Endothelial cell of umbilical vein (primary cell): ENCODE data around the gene FUCA2. TPM values are rescaled to one million over a fixed set of nuclear protein-coding genes. Genes with fewer than 3 reads are reported as not detected.

Experiments used
- BruUV-seq: library from RNA; stranded (reverse); fragments of 400-500 nt; replicated peaks from 2 replicates; lab custom pipeline; 2021; lab: Mats Ljungman, UMichigan
- CTCF ChIA-PET: fragments of 300-600, 350-600 bp; sonication (Branson Sonifier 250); formaldehyde crosslinking; loops from one replicate; lab custom pipeline; 2021; ENCODE audit warnings: antibody characterized with exemption, inconsistent platforms; lab: Charles Lee
- POLR2A ChIA-PET: fragments of 300-600, 350-600 bp; sonication (Branson Sonifier 250); formaldehyde crosslinking; loops from one replicate; lab custom pipeline; 2021; ENCODE audit warnings: antibody characterized with exemption, inconsistent platforms; lab: Charles Lee
- DNase-seq: peaks from one replicate; pipeline ENCODE4 v3.0.0-alpha.2; 2011; ENCODE audit warnings: low read depth, low spot score
- FAIRE-seq: peaks from 2 replicates; lab custom pipeline; 2011; peaks lifted over from hg19 to GRCh38; lab: Jason Lieb, UNC
- H2AFZ ChIP-seq: 2 replicates; pipeline ENCODE4 v1.6.0; 2012; ENCODE audit warnings: low read depth, low read length, control low read depth, inconsistent platforms
- H3K27ac ChIP-seq: 2 replicates; pipeline ENCODE4 v1.5.1; 2011; ENCODE audit warnings: low read depth, mild to moderate bottlenecking, control low read depth, low read length, moderate library complexity; ENCODE audit not compliant: insufficient read depth
- H3K27me3 ChIP-seq, 2 experiments: 2 replicates each; pipeline versions ENCODE4 v1.6.0 to v1.6.1; 2011; ENCODE audit warnings: low read length in 2 of 2, mixed read lengths in 1 of 2; ENCODE audit not compliant: control insufficient read depth in 2 of 2, insufficient read depth in 2 of 2
- H3K36me3 ChIP-seq, 2 experiments: 2 replicates in 1 of 2; 3 replicates in 1 of 2; pipeline ENCODE4 v1.5.1; 2011; ENCODE audit warnings: low read length in 2 of 2, mild to moderate bottlenecking in 1 of 2, moderate library complexity in 1 of 2; ENCODE audit not compliant: control insufficient read depth in 2 of 2, insufficient read depth in 2 of 2; ENCODE audit errors: extremely low read depth in 1 of 2
- H3K4me1 ChIP-seq: 3 replicates; pipeline ENCODE4 v1.5.1; 2011; ENCODE audit warnings: mild to moderate bottlenecking, low read length; ENCODE audit not compliant: control insufficient read depth, insufficient read depth; ENCODE audit errors: extremely low read depth
- H3K4me2 ChIP-seq: 2 replicates; pipeline ENCODE4 v1.6.1; 2011; ENCODE audit warnings: low read length, control low read depth, mixed read lengths; ENCODE audit not compliant: insufficient read depth
- H3K4me3 ChIP-seq, 3 experiments: fragments of 200-600 bp in 1 of 3; sonication (generic), shearing (Covaris generic) in 1 of 3; replicated peaks in 1 of 3; 2 replicates each; pipeline ENCODE4 v1.5.1; 2011 to 2016; ENCODE audit warnings: control low read depth in 3 of 3, low read length in 3 of 3, mild to moderate bottlenecking in 2 of 3, inconsistent platforms in 1 of 3, low read depth in 1 of 3, moderate library complexity in 1 of 3; ENCODE audit not compliant: insufficient read depth in 1 of 3
- H3K79me2 ChIP-seq: 2 replicates; pipeline ENCODE4 v1.6.0; 2012; ENCODE audit warnings: low read length, inconsistent platforms; ENCODE audit not compliant: control insufficient read depth, insufficient read depth
- H3K9ac ChIP-seq: replicated peaks from 2 replicates; pipeline ENCODE3; 2011; ENCODE audit warnings: low read length, control low read depth; ENCODE audit not compliant: insufficient read depth; ENCODE audit errors: extremely low read depth
- H3K9me1 ChIP-seq: replicated peaks from 3 replicates; pipeline ENCODE4 v1.6.0; 2011; ENCODE audit warnings: mild to moderate bottlenecking, low read length; ENCODE audit not compliant: control insufficient read depth, insufficient read depth; ENCODE audit errors: extremely low read depth
- H3K9me3 ChIP-seq: replicated peaks from 2 replicates; pipeline ENCODE4 v1.5.1; 2012; ENCODE audit warnings: low read length, inconsistent platforms; ENCODE audit not compliant: control insufficient read depth, insufficient read depth
- H4K20me1 ChIP-seq: replicated peaks from 2 replicates; pipeline ENCODE3; 2011; ENCODE audit warnings: mild to moderate bottlenecking, low read length; ENCODE audit not compliant: control insufficient read depth, insufficient read depth; ENCODE audit errors: extremely low read depth
- EZH2 ChIP-seq: IDR thresholded peaks from 2 replicates; pipeline ENCODE4 v1.6.1; 2012; ENCODE audit warnings: borderline replicate concordance, low read depth, mild to moderate bottlenecking, moderate library complexity, low read length, inconsistent platforms; ENCODE audit not compliant: severe bottlenecking
- FOS ChIP-seq: IDR thresholded peaks from 2 replicates; pipeline ENCODE4 v1.6.1; 2011; ENCODE audit warnings: mild to moderate bottlenecking, low read length, moderate library complexity, borderline replicate concordance; ENCODE audit not compliant: insufficient read depth
- GATA2 ChIP-seq: IDR thresholded peaks from 2 replicates; pipeline ENCODE4 v1.7.0; 2011; ENCODE audit warnings: low read depth, mild to moderate bottlenecking, moderate library complexity, mixed read lengths, low read length; ENCODE audit not compliant: insufficient read length, insufficient read depth
- JUN ChIP-seq: IDR thresholded peaks from 2 replicates; pipeline ENCODE4 v1.6.1; 2011; ENCODE audit warnings: borderline replicate concordance, low read depth; ENCODE audit not compliant: insufficient read length, insufficient read depth
- MYC ChIP-seq: IDR thresholded peaks from one replicate; pipeline ENCODE4 v1.6.1; 2011; ENCODE audit warnings: mild to moderate bottlenecking, low read depth, low read length
- POLR2A ChIP-seq: IDR thresholded peaks from 2 replicates; pipeline ENCODE4 v1.6.1; 2012; ENCODE audit warnings: low read depth, mild to moderate bottlenecking, control low read depth, low read length
- POLR2AphosphoS5 ChIP-seq: IDR thresholded peaks from 2 replicates; pipeline ENCODE4 v1.6.1; 2012; ENCODE audit warnings: low read depth, mild to moderate bottlenecking, control low read depth, low read length, moderate library complexity; ENCODE audit not compliant: insufficient read depth
- dilution Hi-C: fragments of 300-500 bp; cut with MboI; formaldehyde crosslinking; loops from one replicate; pipeline ENCODE4 v1.15.0; 2019; ENCODE audit warnings: low sequenced_read_pairs; ENCODE audit not compliant: extremely low pct_ligation_motif_present
- intact Hi-C: fragments of 100-400 bp; cut with micrococcal nuclease; formaldehyde crosslinking; loops from one replicate; pipeline ENCODE4 v1.10.0; 2022
- polyA plus RNA-seq, 4 experiments: library from polyadenylated mRNA; depleted of rRNA in 3 of 4; stranded (reverse) in 3 of 4; unstranded in 1 of 4; fragments of >200 nt; gene quantifications; 2 replicates each; pipeline versions ENCODE4 v1.2.1 to v1.2.3, GENCODE V29; 2011 to 2012; ENCODE audit warnings: missing spikeins in 1 of 4
- total RNA-seq: library from RNA; stranded (reverse); gene quantifications from 2 replicates; pipeline ENCODE4 v1.2.3, GENCODE V29; 2021
- TF ChIP-seq, protein P1 (sequence below): IDR thresholded peaks from 2 replicates; pipeline ENCODE4 v1.6.1; 2011; ENCODE audit not compliant: insufficient read depth, insufficient read length
- TF ChIP-seq, protein P2 (sequence below), 2 donors: IDR thresholded peaks; 1 replicate in 1 of 2; 2 replicates in 1 of 2; pipeline ENCODE4 v1.5.1; 2011; ENCODE audit warnings: low read length in 2 of 2, mild to moderate bottlenecking in 2 of 2, moderate library complexity in 2 of 2, control low read depth in 1 of 2, inconsistent platforms in 1 of 2, low read depth in 1 of 2; ENCODE audit not compliant: insufficient read depth in 1 of 2; ENCODE audit errors: extremely low read depth in 1 of 2

The FUCA2 gene
- total and polyA plus RNA-seq, 2 donors (not counting 3 experiments of a cell fraction or from before 2014, with no cell fraction given) = 29.7 to 80.9 TPM

DNA sequence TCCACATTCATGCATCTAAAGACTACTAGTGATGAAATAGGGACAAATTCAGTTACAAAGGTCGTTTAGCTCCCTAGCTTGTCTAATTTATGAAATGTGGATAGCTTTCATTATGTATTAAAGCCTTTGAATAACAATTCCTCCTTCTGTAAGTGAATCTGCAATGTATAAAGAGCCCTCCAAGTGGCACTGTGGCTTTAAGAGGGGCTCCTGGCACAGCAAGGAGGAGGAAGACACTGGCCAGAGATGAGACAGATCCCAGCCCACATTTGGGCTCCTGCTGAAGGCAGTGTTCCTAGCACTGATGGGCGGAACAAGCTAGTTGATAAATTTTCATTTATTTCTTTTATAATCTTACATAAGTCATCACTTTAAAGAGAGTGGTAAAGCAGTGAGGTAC is 17.6 kb upstream of the FUCA2 start:
- no peaks in the 10 kb centered on the region for H3K36me3 ChIP-seq
- dilution Hi-C loops (no loop called here), intact Hi-C loops (no loop called here)
- BruUV-seq = no TSS peak
- no peaks in the 10 kb centered on the region for H3K9me3 ChIP-seq
- no peaks in the 10 kb centered on the region for H3K79me2 ChIP-seq
- TF ChIP-seq JUN (no peak), EZH2 (no peak), POLR2A (no peak), MYC (no peak), GATA2 (no peak)
- no peak for FAIRE-seq
- H3K9me1 ChIP-seq = no peaks in the 10 kb centered on the region
- no peak overlapping the region for H3K4me3 ChIP-seq
- no peak for DNase-seq
- no peaks in the 10 kb centered on the region for H4K20me1 ChIP-seq
- no peaks in the 10 kb centered on the region for H3K4me1 ChIP-seq
- H2AFZ ChIP-seq = no peak overlapping the region
- H3K9ac ChIP-seq = no peak overlapping the region
- H3K4me2 ChIP-seq = no peak overlapping the region
- POLR2A ChIA-PET = no interaction called here
- H3K27ac ChIP-seq = no peak overlapping the region
- H3K27me3 ChIP-seq = peaks cover 5 to 15% of the 10 kb centered on the region in 2 experiments
- CTCF ChIA-PET = interaction anchor here (1.5 to 1.6 kb wide), 3 partner anchors 10 to 485 kb away, joined by 3 to 5 read pairs (median 4); no protein-coding TSS in a partner anchor

DNA sequence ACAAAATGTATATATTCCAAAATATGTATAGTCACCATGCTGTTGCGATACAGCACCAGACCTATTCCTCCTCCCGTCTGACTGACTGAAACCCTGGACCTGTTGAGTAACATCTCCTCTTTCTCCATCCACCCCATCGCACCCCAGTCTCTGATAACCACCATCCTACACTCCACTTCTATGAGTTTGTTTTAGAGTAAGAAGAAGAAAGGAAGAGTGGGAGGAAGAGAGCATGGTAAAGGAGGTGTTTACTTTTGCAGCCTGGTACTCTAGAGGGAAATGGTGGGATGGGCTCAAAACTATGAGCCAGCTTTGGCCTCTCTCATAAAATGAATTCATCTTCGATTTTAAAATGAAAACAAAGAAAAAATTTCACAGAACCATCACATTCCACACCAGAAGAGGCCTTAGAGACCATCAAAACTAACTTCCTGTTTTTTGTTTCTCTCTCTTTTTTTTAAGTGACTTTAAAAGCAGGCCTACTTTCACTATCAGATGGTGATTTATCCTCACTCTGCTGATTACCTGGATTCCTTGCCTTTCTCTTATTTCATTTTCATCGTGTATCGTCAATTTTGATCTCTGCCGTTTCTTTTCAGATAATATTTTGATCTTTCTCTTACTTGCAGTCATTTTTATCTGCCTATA is 16.8 kb upstream of the FUCA2 start:
- POLR2A ChIA-PET = no interaction called here
- H3K36me3 ChIP-seq = no peaks in the 10 kb centered on the region
- H3K9ac ChIP-seq = no peak overlapping the region
- H3K4me1 ChIP-seq = no peaks in the 10 kb centered on the region
- no peaks in the 10 kb centered on the region for H4K20me1 ChIP-seq
- peak overlapping the region; percentile 13 for H2AFZ ChIP-seq
- CTCF ChIA-PET = interaction anchor here (1.5 to 1.6 kb wide), 3 partner anchors 9 to 486 kb away, joined by 3 to 5 read pairs (median 4); no protein-coding TSS in a partner anchor
- H3K9me1 ChIP-seq = no peaks in the 10 kb centered on the region
- H3K9me3 ChIP-seq = no peaks in the 10 kb centered on the region
- no peak overlapping the region for H3K4me3 ChIP-seq
- BruUV-seq = no TSS peak
- dilution Hi-C loops (no loop called here), intact Hi-C loops (no loop called here)
- DNase-seq (no peak), FAIRE-seq (no peak)
- H3K27me3 ChIP-seq = peaks cover 5 to 15% of the 10 kb centered on the region in 2 experiments
- no peaks in the 10 kb centered on the region for H3K79me2 ChIP-seq
- no peak overlapping the region for H3K4me2 ChIP-seq
- TF ChIP-seq JUN (no peak), POLR2A (no peak), GATA2 (no peak), MYC (no peak), EZH2 (no peak), FOS (no peak), POLR2AphosphoS5 (no peak)
- TF ChIP-seq, protein P1, sequence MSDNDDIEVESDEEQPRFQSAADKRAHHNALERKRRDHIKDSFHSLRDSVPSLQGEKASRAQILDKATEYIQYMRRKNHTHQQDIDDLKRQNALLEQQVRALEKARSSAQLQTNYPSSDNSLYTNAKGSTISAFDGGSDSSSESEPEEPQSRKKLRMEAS = no peak
- TF ChIP-seq, protein P2, sequence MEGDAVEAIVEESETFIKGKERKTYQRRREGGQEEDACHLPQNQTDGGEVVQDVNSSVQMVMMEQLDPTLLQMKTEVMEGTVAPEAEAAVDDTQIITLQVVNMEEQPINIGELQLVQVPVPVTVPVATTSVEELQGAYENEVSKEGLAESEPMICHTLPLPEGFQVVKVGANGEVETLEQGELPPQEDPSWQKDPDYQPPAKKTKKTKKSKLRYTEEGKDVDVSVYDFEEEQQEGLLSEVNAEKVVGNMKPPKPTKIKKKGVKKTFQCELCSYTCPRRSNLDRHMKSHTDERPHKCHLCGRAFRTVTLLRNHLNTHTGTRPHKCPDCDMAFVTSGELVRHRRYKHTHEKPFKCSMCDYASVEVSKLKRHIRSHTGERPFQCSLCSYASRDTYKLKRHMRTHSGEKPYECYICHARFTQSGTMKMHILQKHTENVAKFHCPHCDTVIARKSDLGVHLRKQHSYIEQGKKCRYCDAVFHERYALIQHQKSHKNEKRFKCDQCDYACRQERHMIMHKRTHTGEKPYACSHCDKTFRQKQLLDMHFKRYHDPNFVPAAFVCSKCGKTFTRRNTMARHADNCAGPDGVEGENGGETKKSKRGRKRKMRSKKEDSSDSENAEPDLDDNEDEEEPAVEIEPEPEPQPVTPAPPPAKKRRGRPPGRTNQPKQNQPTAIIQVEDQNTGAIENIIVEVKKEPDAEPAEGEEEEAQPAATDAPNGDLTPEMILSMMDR (IDR thresholded peaks at IDR 0.05; ENCODE audit: extremely low read depth in 1 of 2, insufficient read depth in 1 of 2, low read depth in 1 of 2, low read length in 2 of 2) = no peak
- no peak overlapping the region for H3K27ac ChIP-seq
